ENCODE measurements around the gene CDH23. TPM values are rescaled to one million over a fixed set of nuclear protein-coding genes. Genes with fewer than 3 reads are reported as not detected.
A peak's percentile ranks its signal among the peaks of the same experiment; 100 is the strongest.
"Not testable (repeated sequence)": the region's sequence is repeated elsewhere in the genome, so short reads cannot be mapped to it uniquely, and the experiment has no call there.

CDH23 gene
- total RNA-seq, 1 donor from 2014 or later: 1.3 TPM

- Mint-ChIP-seq H3K9me3 (peaks cover 6% of the 10 kb centered on the region), H3K36me3 (ENCODE audit: low read depth) (peaks cover 13% of the 10 kb centered on the region), H3K4me3 (peak overlapping the region; percentile 33), H3K27me3 (no peaks in the 10 kb centered on the region), H3K27ac (no peak overlapping the region), H3K4me1 (peaks cover 41% of the 10 kb centered on the region)
- intact Hi-C loops (cut with micrococcal nuclease): no loop called here
- DNase-seq: no peak
Measured at GRCh38 chr10:71848325-71849275, 451.9 kb downstream of the CDH23 start.

GRCh38 chr10:71849461-71849908 lies 452.8 kb downstream of the CDH23 start:
- H3K36me3 Mint-ChIP-seq (ENCODE audit: low read depth): peaks cover 10% of the 10 kb centered on the region
- H3K4me3 Mint-ChIP-seq: peak overlapping the region; percentile 93

GRCh38 chr10:71850021-71850742 lies 453.5 kb downstream of the CDH23 start:
- peaks cover 38% of the 10 kb centered on the region for H3K4me1 Mint-ChIP-seq
- H3K9me3 Mint-ChIP-seq: peaks cover 6% of the 10 kb centered on the region
- H3K27ac Mint-ChIP-seq: peak overlapping the region; percentile 83
- peaks cover 10% of the 10 kb centered on the region for H3K36me3 Mint-ChIP-seq (ENCODE audit: low read depth)
- no peak for DNase-seq
- intact Hi-C loops (cut with micrococcal nuclease): loop anchor here (2.0 to 5.0 kb wide), 2 partner anchors 39 to 777 kb away; partner anchors contain the start of gene MICU1
- H3K4me3 Mint-ChIP-seq: peak overlapping the region; percentile 93
- no peaks in the 10 kb centered on the region for H3K27me3 Mint-ChIP-seq

More at GRCh38 chr10:71849461-71849908, 452.8 kb downstream of the CDH23 start:
- no peak overlapping the region for H3K27ac Mint-ChIP-seq
- DNase-seq: no peak
- peaks cover 38% of the 10 kb centered on the region for H3K4me1 Mint-ChIP-seq
- intact Hi-C loops (cut with micrococcal nuclease): no loop called here
- H3K9me3 Mint-ChIP-seq: peaks cover 6% of the 10 kb centered on the region
- H3K27me3 Mint-ChIP-seq: no peaks in the 10 kb centered on the region

- no peaks in the 10 kb centered on the region for H3K27me3 Mint-ChIP-seq
- H3K4me1 Mint-ChIP-seq: peaks cover 35% of the 10 kb centered on the region
- H3K36me3 Mint-ChIP-seq (ENCODE audit: low read depth): peaks cover 8% of the 10 kb centered on the region
- H3K9me3 Mint-ChIP-seq: peaks cover 6% of the 10 kb centered on the region
- DNase-seq: peak; percentile 100
- intact Hi-C loops (cut with micrococcal nuclease): loop anchor here (2.0 to 5.0 kb wide), 2 partner anchors 38 to 776 kb away; partner anchors contain the start of gene MICU1
- peak within 1 kb of the TSS; percentile 83 for H3K27ac Mint-ChIP-seq
- H3K4me3 Mint-ChIP-seq: peak within 1 kb of the TSS; percentile 93
Measured at GRCh38 chr10:71850743-71851464, 454.2 kb downstream of the CDH23 start, which contains the start of gene PSAP. Gene PSAP (minus strand): TSS chr10:71851251. CDS start chr10:71851221, 30 bp downstream.

- not testable (repeated sequence) for H3K9me3 Mint-ChIP-seq; H3K27me3 Mint-ChIP-seq; DNase-seq; H3K36me3 Mint-ChIP-seq (ENCODE audit: low read depth)
- intact Hi-C loops (cut with micrococcal nuclease): loop anchor here (2.0 to 5.0 kb wide), 2 partner anchors 37 to 776 kb away; partner anchors contain the start of gene MICU1
- H3K27ac Mint-ChIP-seq: peak overlapping the region; percentile 83
- H3K4me1 Mint-ChIP-seq: peaks cover 35% of the 10 kb centered on the region
- H3K4me3 Mint-ChIP-seq: peak overlapping the region; percentile 93
Measured at GRCh38 chr10:71851465-71852095, 454.9 kb downstream of the CDH23 start.

- intact Hi-C loops (cut with micrococcal nuclease): loop anchor here (5.0 kb wide), 1 partner anchor 775 kb away; the partner anchor contains the start of gene MICU1
- Mint-ChIP-seq H3K4me3 (no peak overlapping the region), H3K4me1 (peaks cover 32% of the 10 kb centered on the region)
Measured at GRCh38 chr10:71852355-71852937, 455.7 kb downstream of the CDH23 start.

GRCh38 chr10:71854031-71854430 lies 457.3 kb downstream of the CDH23 start:
- no peak overlapping the region for H3K27ac Mint-ChIP-seq
- H3K36me3 Mint-ChIP-seq (ENCODE audit: low read depth): peaks cover 2% of the 10 kb centered on the region
- no peak overlapping the region for H3K4me3 Mint-ChIP-seq
- peaks cover 6% of the 10 kb centered on the region for H3K9me3 Mint-ChIP-seq
- DNase-seq: no peak
- intact Hi-C loops (cut with micrococcal nuclease): loop anchor here (5.0 kb wide), 1 partner anchor 773 kb away; the partner anchor contains the start of gene MICU1
- H3K4me1 Mint-ChIP-seq: peaks cover 19% of the 10 kb centered on the region
- H3K27me3 Mint-ChIP-seq: peaks cover 3% of the 10 kb centered on the region

More at GRCh38 chr10:71852355-71852937, 455.7 kb downstream of the CDH23 start:
- peaks cover 6% of the 10 kb centered on the region for H3K9me3 Mint-ChIP-seq
- H3K27me3 Mint-ChIP-seq: no peaks in the 10 kb centered on the region
- no peak overlapping the region for H3K27ac Mint-ChIP-seq
- DNase-seq: no peak
- H3K36me3 Mint-ChIP-seq (ENCODE audit: low read depth): peaks cover 8% of the 10 kb centered on the region

GRCh38 chr10:71856619-71857018 lies 459.9 kb downstream of the CDH23 start:
- Mint-ChIP-seq H3K9me3 (no peaks in the 10 kb centered on the region), H3K27ac (no peak overlapping the region), H3K27me3 (peaks cover 3% of the 10 kb centered on the region), H3K4me1 (peaks cover under 1% of the 10 kb centered on the region), H3K4me3 (no peak overlapping the region), H3K36me3 (ENCODE audit: low read depth) (no peaks in the 10 kb centered on the region)
- no peak for DNase-seq
- intact Hi-C loops (cut with micrococcal nuclease): no loop called here

GRCh38 chr10:71857934-71858890 lies 461.5 kb downstream of the CDH23 start:
- peaks cover 3% of the 10 kb centered on the region for H3K27me3 Mint-ChIP-seq
- H3K36me3 Mint-ChIP-seq (ENCODE audit: low read depth): no peaks in the 10 kb centered on the region
- H3K4me3 Mint-ChIP-seq: no peak overlapping the region
- no peaks in the 10 kb centered on the region for H3K4me1 Mint-ChIP-seq
- H3K27ac Mint-ChIP-seq: no peak overlapping the region
- intact Hi-C loops (cut with micrococcal nuclease): no loop called here
- H3K9me3 Mint-ChIP-seq: no peaks in the 10 kb centered on the region
- DNase-seq: no peak

- Mint-ChIP-seq H3K4me3 (no peak overlapping the region), H3K4me1 (no peaks in the 10 kb centered on the region), H3K27ac (no peak overlapping the region), H3K27me3 (peaks cover 3% of the 10 kb centered on the region), H3K9me3 (no peaks in the 10 kb centered on the region), H3K36me3 (ENCODE audit: low read depth) (no peaks in the 10 kb centered on the region)
- intact Hi-C loops (cut with micrococcal nuclease): no loop called here
- peak; percentile 63 for DNase-seq
Measured at GRCh38 chr10:71860243-71861029, 463.7 kb downstream of the CDH23 start.

GRCh38 chr10:71863203-71863602 lies 466.5 kb downstream of the CDH23 start:
- Mint-ChIP-seq H3K4me3 (no peak overlapping the region), H3K27me3 (no peaks in the 10 kb centered on the region), H3K27ac (no peak overlapping the region), H3K36me3 (ENCODE audit: low read depth) (no peaks in the 10 kb centered on the region), H3K4me1 (peaks cover under 1% of the 10 kb centered on the region), H3K9me3 (no peaks in the 10 kb centered on the region)
- intact Hi-C loops (cut with micrococcal nuclease): no loop called here
- DNase-seq: no peak

Measured in activated CD4-positive, alpha-beta T cell treated with anti-CD3 and anti-CD28 coated beads, Interleukin-2, amount 10 ng/mL, durations not matched to agents 24 days and 14 days (primary cell).